ENCODE data around the gene CFL2.

CFL2 gene

GRCh38 chr14:34722723-34723545 lies 8.5 kb upstream of the CFL2 start:
- no peak overlapping the region for H3K4me3 ChIP-seq (ENCODE audit: control insufficient read depth in 1 of 7, extremely low read depth in 1 of 7, insufficient read depth in 4 of 7, low read depth in 2 of 7, low read length in 6 of 7)
- POLR2A ChIA-PET: no interaction called here
- H3K36me3 ChIP-seq (ENCODE audit: control insufficient read depth in 4 of 4, insufficient read depth in 4 of 4, low read length in 3 of 4): no peaks in the 10 kb centered on the region
- peaks cover 0 to 2% (median 0%) of the 10 kb centered on the region in 4 experiments for H3K4me1 ChIP-seq (ENCODE audit: control extremely low read depth in 1 of 4, control insufficient read depth in 4 of 4, insufficient read depth in 4 of 4, low read length in 3 of 4)
- H3K27ac ChIP-seq (ENCODE audit: insufficient read depth in 1 of 2, low read depth in 1 of 2, low read length in 2 of 2, poor library complexity in 1 of 2, severe bottlenecking in 2 of 2): no peak overlapping the region
- no peaks in the 10 kb centered on the region for H3K9me3 ChIP-seq (ENCODE audit: control extremely low read depth in 1 of 5, control insufficient read depth in 4 of 5, insufficient read depth in 2 of 5, low read depth in 1 of 5, low read length in 4 of 5)
- peak; percentile 38 to 63 (median 45) for DNase-seq
- peaks cover 0 to 2% (median 0%) of the 10 kb centered on the region in 5 experiments for H3K27me3 ChIP-seq (replicated peaks in 2 of 5; ENCODE audit: control insufficient read depth in 4 of 5, insufficient read depth in 5 of 5, low read length in 4 of 5)
- CTCF ChIA-PET: interaction anchor here (0.6 to 5.7 kb wide), 11 partner anchors 9 to 72 kb away, joined by 3 to 71 read pairs (median 5); no protein-coding TSS in a partner anchor
- WGBS (ENCODE audit: insufficient coverage): 12% methylated on average over 6 of the region's 10 CpGs

DNA sequence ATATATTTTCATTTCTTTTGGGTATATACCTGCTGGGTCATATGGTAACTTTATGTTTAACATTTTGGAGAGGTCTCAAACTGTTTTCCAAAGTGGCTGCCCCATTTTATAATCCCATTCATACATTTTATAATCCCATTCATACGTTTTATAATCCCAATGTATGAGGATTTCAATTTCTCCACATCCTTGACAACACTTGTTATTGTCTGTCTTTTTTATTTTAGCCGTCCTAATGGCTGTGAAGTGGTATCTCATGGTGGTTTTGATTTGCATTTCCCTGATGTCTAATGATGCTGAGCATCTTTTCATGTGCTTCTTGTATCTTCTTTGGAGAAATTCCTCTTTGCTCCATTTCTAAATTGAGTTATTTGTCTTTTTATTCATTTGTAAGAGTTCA lies 6.7 kb upstream of the CFL2 start:
- ChIA-PET CTCF (interaction anchor here (2.3 kb wide), 1 partner anchor 46 kb away, joined by 16 read pairs; no protein-coding TSS in a partner anchor), POLR2A (no interaction called here)
- peaks cover 0 to 2% (median under 1%) of the 10 kb centered on the region in 4 experiments for H3K4me1 ChIP-seq (ENCODE audit: control extremely low read depth in 1 of 4, control insufficient read depth in 4 of 4, insufficient read depth in 4 of 4, low read length in 3 of 4)
- 100% methylated on average over 1 of the region's 2 CpGs for WGBS (ENCODE audit: insufficient coverage)
- no peak overlapping the region for H3K27ac ChIP-seq (ENCODE audit: insufficient read depth in 1 of 2, low read depth in 1 of 2, low read length in 2 of 2, poor library complexity in 1 of 2, severe bottlenecking in 2 of 2)
- H3K9me3 ChIP-seq (ENCODE audit: control extremely low read depth in 1 of 5, control insufficient read depth in 4 of 5, insufficient read depth in 2 of 5, low read depth in 1 of 5, low read length in 4 of 5): no peaks in the 10 kb centered on the region
- no peaks in the 10 kb centered on the region for H3K36me3 ChIP-seq (ENCODE audit: control insufficient read depth in 4 of 4, insufficient read depth in 4 of 4, low read length in 3 of 4)
- no peak overlapping the region for H3K4me3 ChIP-seq (ENCODE audit: control insufficient read depth in 1 of 7, extremely low read depth in 1 of 7, insufficient read depth in 4 of 7, low read depth in 2 of 7, low read length in 6 of 7)
- DNase-seq: no peak
- peaks cover 0 to 2% (median 0%) of the 10 kb centered on the region in 5 experiments for H3K27me3 ChIP-seq (replicated peaks in 2 of 5; ENCODE audit: control insufficient read depth in 4 of 5, insufficient read depth in 5 of 5, low read length in 4 of 5)

GRCh38 chr14:34718750-34719304 lies 4.4 kb upstream of the CFL2 start:
- H3K4me3 ChIP-seq (ENCODE audit: control insufficient read depth in 1 of 7, extremely low read depth in 1 of 7, insufficient read depth in 4 of 7, low read depth in 2 of 7, low read length in 6 of 7): no peak overlapping the region
- POLR2A ChIA-PET: no interaction called here
- peaks cover 0 to 15% (median 6%) of the 10 kb centered on the region in 4 experiments for H3K4me1 ChIP-seq (ENCODE audit: control extremely low read depth in 1 of 4, control insufficient read depth in 4 of 4, insufficient read depth in 4 of 4, low read length in 3 of 4)
- CTCF ChIA-PET: interaction anchor here (1.2 to 1.6 kb wide), 2 partner anchors 12 to 46 kb away, joined by 3 to 5 read pairs; no protein-coding TSS in a partner anchor
- H3K27ac ChIP-seq (ENCODE audit: insufficient read depth in 1 of 2, low read depth in 1 of 2, low read length in 2 of 2, poor library complexity in 1 of 2, severe bottlenecking in 2 of 2): no peak overlapping the region
- WGBS (ENCODE audit: insufficient coverage): 100% methylated on average over 1 of the region's 4 CpGs
- no peak for DNase-seq
- no peaks in the 10 kb centered on the region for H3K36me3 ChIP-seq (ENCODE audit: control insufficient read depth in 4 of 4, insufficient read depth in 4 of 4, low read length in 3 of 4)
- H3K27me3 ChIP-seq (replicated peaks in 2 of 5; ENCODE audit: control insufficient read depth in 4 of 5, insufficient read depth in 5 of 5, low read length in 4 of 5): peaks cover 0 to 2% (median 0%) of the 10 kb centered on the region in 5 experiments
- no peaks in the 10 kb centered on the region for H3K9me3 ChIP-seq (ENCODE audit: control extremely low read depth in 1 of 5, control insufficient read depth in 4 of 5, insufficient read depth in 2 of 5, low read depth in 1 of 5, low read length in 4 of 5)

GRCh38 chr14:34715127-34715863 lies 902 bp upstream of the CFL2 start:
- WGBS (ENCODE audit: insufficient coverage): 33% methylated on average over 2 of the region's 8 CpGs
- peaks cover 2 to 23% (median 15%) of the 10 kb centered on the region in 4 experiments for H3K4me1 ChIP-seq (ENCODE audit: control extremely low read depth in 1 of 4, control insufficient read depth in 4 of 4, insufficient read depth in 4 of 4, low read length in 3 of 4)
- H3K27me3 ChIP-seq (replicated peaks in 2 of 5; ENCODE audit: control insufficient read depth in 4 of 5, insufficient read depth in 5 of 5, low read length in 4 of 5): peaks cover 0 to 2% (median 0%) of the 10 kb centered on the region in 5 experiments
- ChIA-PET CTCF (interaction anchor here (1.1 to 6.2 kb wide), 2 partner anchors 19 to 43 kb away, joined by 3 to 39 read pairs; no protein-coding TSS in a partner anchor), POLR2A (interaction anchor here (0.6 kb wide), 1 partner anchor 1020 kb away, joined by 3 read pairs; no protein-coding TSS in a partner anchor)
- H3K36me3 ChIP-seq (ENCODE audit: control insufficient read depth in 4 of 4, insufficient read depth in 4 of 4, low read length in 3 of 4): peaks cover 4 to 14% (median 12%) of the 10 kb centered on the region in 4 experiments
- H3K4me3 ChIP-seq (ENCODE audit: control insufficient read depth in 1 of 7, extremely low read depth in 1 of 7, insufficient read depth in 4 of 7, low read depth in 2 of 7, low read length in 6 of 7): peak overlapping the region in 6 of 7 experiments; percentile 77 to 89 (median 82)
- DNase-seq: peak in 2 of 3 donors; percentile 43 to 67
- no peaks in the 10 kb centered on the region for H3K9me3 ChIP-seq (ENCODE audit: control extremely low read depth in 1 of 5, control insufficient read depth in 4 of 5, insufficient read depth in 2 of 5, low read depth in 1 of 5, low read length in 4 of 5)
- no peak overlapping the region for H3K27ac ChIP-seq (ENCODE audit: insufficient read depth in 1 of 2, low read depth in 1 of 2, low read length in 2 of 2, poor library complexity in 1 of 2, severe bottlenecking in 2 of 2)

DNA sequence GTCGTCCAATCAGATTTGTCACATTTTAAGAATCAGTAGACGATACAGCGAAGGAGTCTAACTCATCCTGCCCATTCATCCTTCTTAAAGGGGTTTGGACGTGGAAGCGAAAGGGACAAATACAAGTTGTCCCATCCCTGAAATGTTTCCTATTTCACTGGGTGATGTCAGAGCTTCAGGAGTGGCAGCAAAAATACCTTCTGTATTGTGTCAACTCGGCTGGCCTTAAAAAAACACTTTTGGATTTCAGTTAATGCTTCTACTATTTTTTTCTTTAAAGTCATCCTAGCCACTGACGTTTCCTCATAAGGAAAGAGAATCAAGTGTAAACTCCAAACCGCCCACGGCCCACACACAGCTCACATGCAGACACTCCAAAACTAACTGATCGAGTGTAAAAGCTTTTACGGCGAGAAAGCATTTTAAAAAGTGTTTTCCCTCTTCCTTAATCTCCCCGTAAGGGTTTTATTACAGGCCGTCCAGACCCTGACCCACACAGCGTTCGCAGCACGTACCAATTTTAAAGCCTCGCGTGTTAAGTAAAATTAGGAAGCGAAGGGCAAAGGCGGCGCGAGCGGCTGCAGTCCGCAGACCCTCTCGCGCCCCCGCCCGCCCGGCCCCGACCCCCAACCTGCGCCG lies 593 bp downstream of the CFL2 start:
- H3K4me1 ChIP-seq (ENCODE audit: control extremely low read depth in 1 of 4, control insufficient read depth in 4 of 4, insufficient read depth in 4 of 4, low read length in 3 of 4): peaks cover 2 to 23% (median 15%) of the 10 kb centered on the region in 4 experiments
- no peaks in the 10 kb centered on the region for H3K9me3 ChIP-seq (ENCODE audit: control extremely low read depth in 1 of 5, control insufficient read depth in 4 of 5, insufficient read depth in 2 of 5, low read depth in 1 of 5, low read length in 4 of 5)
- H3K27ac ChIP-seq (ENCODE audit: insufficient read depth in 1 of 2, low read depth in 1 of 2, low read length in 2 of 2, poor library complexity in 1 of 2, severe bottlenecking in 2 of 2): peak overlapping the region; percentile 66 to 85
- peaks cover 4 to 14% (median 12%) of the 10 kb centered on the region in 4 experiments for H3K36me3 ChIP-seq (ENCODE audit: control insufficient read depth in 4 of 4, insufficient read depth in 4 of 4, low read length in 3 of 4)
- WGBS (ENCODE audit: insufficient coverage): 8% methylated on average over 14 of the region's 33 CpGs
- H3K27me3 ChIP-seq (replicated peaks in 2 of 5; ENCODE audit: control insufficient read depth in 4 of 5, insufficient read depth in 5 of 5, low read length in 4 of 5): no peaks in the 10 kb centered on the region
- H3K4me3 ChIP-seq (ENCODE audit: control insufficient read depth in 1 of 7, extremely low read depth in 1 of 7, insufficient read depth in 4 of 7, low read depth in 2 of 7, low read length in 6 of 7): peak overlapping the region; percentile 77 to 89 (median 83)
- peak in 2 of 3 donors; percentile 72 to 78 for DNase-seq
- ChIA-PET POLR2A (no interaction called here), CTCF (interaction anchor here (0.8 to 6.2 kb wide), 4 partner anchors 9 to 42 kb away, joined by 3 to 39 read pairs (median 4); no protein-coding TSS in a partner anchor)

- Histone ChIP-seq H3K36me3 (ENCODE audit: control insufficient read depth in 4 of 4, insufficient read depth in 4 of 4, low read length in 3 of 4) (peaks cover 4 to 14% (median 12%) of the 10 kb centered on the region in 4 experiments), H3K4me1 (ENCODE audit: control extremely low read depth in 1 of 4, control insufficient read depth in 4 of 4, insufficient read depth in 4 of 4, low read length in 3 of 4) (peaks cover 2 to 23% (median 15%) of the 10 kb centered on the region in 4 experiments), H3K27ac (ENCODE audit: insufficient read depth in 1 of 2, low read depth in 1 of 2, low read length in 2 of 2, poor library complexity in 1 of 2, severe bottlenecking in 2 of 2) (peak overlapping the region; percentile 66 to 85), H3K4me3 (ENCODE audit: control insufficient read depth in 1 of 7, extremely low read depth in 1 of 7, insufficient read depth in 4 of 7, low read depth in 2 of 7, low read length in 6 of 7) (peak overlapping the region in 6 of 7 experiments; percentile 77 to 89 (median 82)), H3K9me3 (ENCODE audit: control extremely low read depth in 1 of 5, control insufficient read depth in 4 of 5, insufficient read depth in 2 of 5, low read depth in 1 of 5, low read length in 4 of 5) (no peaks in the 10 kb centered on the region), H3K27me3 (replicated peaks in 2 of 5; ENCODE audit: control insufficient read depth in 4 of 5, insufficient read depth in 5 of 5, low read length in 4 of 5) (no peaks in the 10 kb centered on the region)
- ChIA-PET CTCF (interaction anchor here (0.8 to 6.2 kb wide), 3 partner anchors 9 to 41 kb away, joined by 3 to 39 read pairs (median 6); no protein-coding TSS in a partner anchor), POLR2A (no interaction called here)
- no peak for DNase-seq
- WGBS (ENCODE audit: insufficient coverage): 74% methylated on average over 5 of the region's 6 CpGs
Measured at GRCh38 chr14:34713122-34713680, 1.2 kb downstream of the CFL2 start.

Data from common myeloid progenitor, CD34-positive (primary cell).